Measurements from ENCODE around the gene SLC25A10.

DNA sequence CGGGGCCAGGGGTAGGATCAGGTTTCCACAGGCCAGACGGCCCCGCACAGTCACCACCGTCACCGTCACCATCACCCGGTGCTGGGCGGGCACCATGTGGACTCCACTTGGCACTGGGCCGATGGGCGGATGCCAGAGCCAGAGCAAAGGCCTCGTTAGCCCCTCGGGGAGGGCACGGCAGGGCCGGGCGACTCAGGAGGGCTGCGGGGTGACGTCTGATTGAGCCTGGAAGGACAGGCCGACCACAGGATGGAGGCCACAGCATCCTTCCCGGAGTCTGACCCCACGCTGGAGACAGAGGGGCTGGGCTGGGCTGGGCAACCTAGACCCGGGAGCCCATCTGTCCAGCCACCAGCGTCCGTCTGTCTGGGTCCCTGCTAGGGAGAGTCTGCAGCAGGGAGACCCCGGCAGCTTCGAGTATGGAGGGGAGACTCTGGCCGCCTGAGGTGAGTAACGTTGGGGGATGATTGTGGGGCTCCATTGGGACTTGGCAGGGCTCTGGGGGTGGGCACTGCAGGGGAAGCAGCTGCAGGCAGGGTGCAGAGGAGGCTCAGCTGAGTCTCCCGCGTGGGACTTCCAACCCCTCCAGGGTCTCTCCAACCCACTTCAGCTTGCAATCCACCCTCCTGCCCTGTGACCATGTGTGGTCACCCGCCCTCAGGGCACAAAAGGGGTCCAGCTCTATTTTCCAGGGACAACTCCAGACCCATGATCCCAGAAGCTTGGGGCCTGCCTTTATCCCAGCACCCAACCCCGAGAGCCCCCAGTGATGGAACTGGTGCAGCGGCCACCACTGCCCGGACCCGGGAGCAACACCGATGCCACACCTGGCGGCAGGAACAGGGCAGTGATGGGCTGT is 22.6 kb downstream of the SLC25A10 start:
- TF ChIP-seq, protein P1, sequence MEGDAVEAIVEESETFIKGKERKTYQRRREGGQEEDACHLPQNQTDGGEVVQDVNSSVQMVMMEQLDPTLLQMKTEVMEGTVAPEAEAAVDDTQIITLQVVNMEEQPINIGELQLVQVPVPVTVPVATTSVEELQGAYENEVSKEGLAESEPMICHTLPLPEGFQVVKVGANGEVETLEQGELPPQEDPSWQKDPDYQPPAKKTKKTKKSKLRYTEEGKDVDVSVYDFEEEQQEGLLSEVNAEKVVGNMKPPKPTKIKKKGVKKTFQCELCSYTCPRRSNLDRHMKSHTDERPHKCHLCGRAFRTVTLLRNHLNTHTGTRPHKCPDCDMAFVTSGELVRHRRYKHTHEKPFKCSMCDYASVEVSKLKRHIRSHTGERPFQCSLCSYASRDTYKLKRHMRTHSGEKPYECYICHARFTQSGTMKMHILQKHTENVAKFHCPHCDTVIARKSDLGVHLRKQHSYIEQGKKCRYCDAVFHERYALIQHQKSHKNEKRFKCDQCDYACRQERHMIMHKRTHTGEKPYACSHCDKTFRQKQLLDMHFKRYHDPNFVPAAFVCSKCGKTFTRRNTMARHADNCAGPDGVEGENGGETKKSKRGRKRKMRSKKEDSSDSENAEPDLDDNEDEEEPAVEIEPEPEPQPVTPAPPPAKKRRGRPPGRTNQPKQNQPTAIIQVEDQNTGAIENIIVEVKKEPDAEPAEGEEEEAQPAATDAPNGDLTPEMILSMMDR (IDR thresholded peaks at IDR 0.05) = no peak
- TF ChIP-seq POLR2A (IDR thresholded peaks at IDR 0.05) = no peak

All from testis (tissue), 2 donors.